GM19397 (cell line): Measurements from ENCODE around the gene COL23A1.

Source experiments
- ATAC-seq: cut with Tn5 transposase; IDR thresholded peaks from one replicate; pipeline ENCODE4 v1.9.1; 2021; ENCODE audit warnings: mild to moderate bottlenecking, moderate library complexity; ENCODE audit not compliant: unreplicated experiment

COL23A1 gene

GRCh38 chr5:178486239-178486641, 104.0 kb downstream of the COL23A1 start:
- no peak for ATAC-seq

GRCh38 chr5:178483620-178484019, 106.6 kb downstream of the COL23A1 start:
- no peak for ATAC-seq

GRCh38 chr5:178479261-178479660, 110.9 kb downstream of the COL23A1 start:
- no peak for ATAC-seq

GRCh38 chr5:178478370-178478769, 111.8 kb downstream of the COL23A1 start:
- ATAC-seq = no peak

GRCh38 chr5:178477802-178478201, 112.4 kb downstream of the COL23A1 start:
- no peak for ATAC-seq

DNA sequence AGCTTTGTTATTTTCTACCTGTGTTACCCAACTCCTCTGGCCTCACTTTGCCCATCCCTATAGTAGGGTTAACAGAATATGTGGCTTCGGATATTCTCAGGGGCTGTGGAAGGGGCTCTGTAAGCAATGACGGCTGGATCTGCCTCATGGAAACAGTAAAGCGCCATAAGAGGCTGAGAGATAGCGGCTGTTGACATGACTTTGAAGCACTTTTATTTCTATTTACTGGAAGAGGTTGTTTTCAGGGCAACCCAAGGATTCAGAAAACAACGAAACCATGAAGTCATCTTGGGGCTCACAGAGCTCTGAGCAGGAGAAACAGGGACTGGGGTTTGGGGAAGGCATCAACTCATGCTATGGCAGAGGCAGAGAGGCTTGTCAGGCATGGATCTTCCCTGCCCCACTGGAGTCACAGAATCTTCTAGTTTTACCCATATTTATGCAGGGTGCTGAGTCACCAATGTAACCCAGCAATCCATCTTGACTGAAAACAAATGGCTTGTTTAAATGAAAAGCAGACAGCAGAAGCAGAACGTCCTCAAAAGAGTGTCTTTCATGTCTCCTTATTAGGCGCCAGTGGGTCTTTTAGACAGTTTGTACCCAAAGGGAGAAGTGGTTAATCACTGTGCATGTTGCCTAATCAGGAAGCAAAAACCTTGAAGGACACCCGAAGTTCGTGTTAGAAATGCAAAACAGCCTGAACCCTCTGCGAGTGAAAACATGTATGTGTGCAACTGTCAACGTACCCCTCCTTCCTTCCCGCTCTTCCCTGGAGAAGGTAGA, 113.0 kb downstream of the COL23A1 start:
- no peak for ATAC-seq

GRCh38 chr5:178476531-178476930, 113.7 kb downstream of the COL23A1 start:
- ATAC-seq = no peak

- ATAC-seq = no peak
Observed at GRCh38 chr5:178475422-178475821, 114.8 kb downstream of the COL23A1 start.

GRCh38 chr5:178474562-178475184, 115.5 kb downstream of the COL23A1 start:
- no peak for ATAC-seq

GRCh38 chr5:178473854-178474253, 116.3 kb downstream of the COL23A1 start:
- no peak for ATAC-seq

GRCh38 chr5:178472138-178472537, 118.1 kb downstream of the COL23A1 start:
- no peak for ATAC-seq

DNA sequence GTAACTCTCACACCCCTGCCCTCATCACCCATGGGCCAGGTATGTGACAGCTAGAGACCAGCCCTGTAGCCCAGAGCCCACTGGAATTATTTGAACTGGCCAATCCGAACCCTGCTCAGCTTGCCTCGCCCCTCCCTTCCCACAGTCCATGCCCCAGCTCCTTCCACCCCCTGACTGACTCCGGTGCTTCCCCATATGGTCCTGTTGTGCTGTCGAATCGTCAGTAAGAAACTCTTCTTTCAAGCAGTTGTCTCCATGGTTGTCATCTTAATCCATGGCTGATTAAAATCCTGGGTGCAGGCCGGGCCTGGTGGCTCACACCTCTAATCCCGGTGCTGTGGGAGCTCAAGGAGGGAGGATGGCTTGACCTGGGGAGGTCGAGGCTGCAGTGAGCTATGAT, 118.5 kb downstream of the COL23A1 start:
- ATAC-seq = no peak

- no peak for ATAC-seq
Observed at GRCh38 chr5:178470760-178471025, 119.5 kb downstream of the COL23A1 start.

- no peak for ATAC-seq
Observed at GRCh38 chr5:178469975-178470759, 120.0 kb downstream of the COL23A1 start.

GRCh38 chr5:178469011-178469974, 120.9 kb downstream of the COL23A1 start:
- ATAC-seq = no peak

DNA sequence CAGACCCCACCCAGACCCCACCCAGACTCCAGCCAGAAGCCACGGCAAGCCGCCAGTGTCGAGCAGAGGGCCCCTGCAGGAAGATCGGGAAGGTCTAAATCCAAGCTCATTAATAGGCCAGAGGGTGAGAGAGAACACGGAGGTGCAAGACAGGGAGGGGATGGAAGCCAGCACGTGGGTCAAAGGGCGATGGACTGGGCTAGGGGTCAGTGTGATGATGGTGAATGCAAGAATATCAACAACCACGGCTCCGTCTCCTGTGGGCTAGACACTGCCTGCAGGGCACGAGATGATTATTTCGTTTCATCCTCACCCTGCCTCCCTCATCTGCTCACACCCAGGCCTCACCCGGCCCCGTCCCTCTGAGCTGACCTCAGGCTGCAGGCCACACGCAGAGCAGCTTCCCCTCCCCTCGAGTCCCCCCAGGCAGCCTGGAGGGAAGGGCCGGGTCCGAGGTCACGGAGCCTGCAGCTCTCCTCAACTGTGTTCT, 122.0 kb downstream of the COL23A1 start:
- no peak for ATAC-seq

GRCh38 chr5:178467568-178468195, 122.5 kb downstream of the COL23A1 start:
- ATAC-seq = no peak

DNA sequence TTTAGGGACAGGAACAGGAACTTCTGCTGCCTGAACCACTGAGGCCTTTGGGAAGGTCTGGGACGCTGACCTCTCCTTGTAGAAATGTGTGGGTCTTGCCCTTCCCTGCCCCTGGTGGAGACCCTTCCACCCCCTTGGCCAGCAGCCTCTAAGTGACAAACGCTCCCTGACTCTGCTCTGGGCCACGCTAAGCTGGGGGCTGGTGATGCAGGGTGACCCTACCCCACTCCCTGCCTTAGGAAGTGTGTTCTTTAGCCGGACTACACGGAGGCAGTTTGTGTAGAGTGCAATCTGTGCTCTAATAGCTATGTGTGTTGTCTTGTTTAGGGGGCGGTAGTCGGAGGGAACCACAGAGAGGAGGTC, 123.0 kb downstream of the COL23A1 start:
- ATAC-seq = no peak

- ATAC-seq = no peak
Observed at GRCh38 chr5:178466342-178466741, 123.9 kb downstream of the COL23A1 start.

- no peak for ATAC-seq
Observed at GRCh38 chr5:178465861-178466288, 124.3 kb downstream of the COL23A1 start.
